ENCODE results near the gene LRRC4B.
"Not testable (repeated sequence)": the region's sequence is repeated elsewhere in the genome, so short reads cannot be mapped to it uniquely, and the experiment has no call there.

Gene LRRC4B

GRCh38 chr19:50567882-50568727, at the start of gene LRRC4B:
Gene LRRC4B, minus strand, starts transcription at chr19:50568435. Its CDS starts 19,597 bp downstream, at chr19:50548838.
- DNase-seq = no peak

- DNase-seq = not testable (repeated sequence)
These were observed 44.5 kb upstream of the LRRC4B start for GRCh38 chr19:50612504-50613404.

GRCh38 chr19:50607874-50608785, 39.9 kb upstream of the LRRC4B start:
- peak; percentile 92 for DNase-seq

- DNase-seq = no peak
These were observed 39.2 kb upstream of the LRRC4B start for GRCh38 chr19:50607388-50607787.

- not testable (repeated sequence) for DNase-seq
These were observed 38.0 kb upstream of the LRRC4B start for GRCh38 chr19:50606059-50606836.

- DNase-seq = not testable (repeated sequence)
These were observed 36.2 kb upstream of the LRRC4B start for GRCh38 chr19:50604264-50605073.

- DNase-seq = no peak
These were observed 34.7 kb upstream of the LRRC4B start for GRCh38 chr19:50602935-50603334.

GRCh38 chr19:50602496-50602895, 34.3 kb upstream of the LRRC4B start:
- DNase-seq = no peak

GRCh38 chr19:50602089-50602422, 33.8 kb upstream of the LRRC4B start:
- no peak for DNase-seq

GRCh38 chr19:50601407-50602088, 33.3 kb upstream of the LRRC4B start:
- DNase-seq = no peak

GRCh38 chr19:50599427-50599826, 31.2 kb upstream of the LRRC4B start:
- no peak for DNase-seq

- DNase-seq = no peak
These were observed 22.0 kb upstream of the LRRC4B start for GRCh38 chr19:50590191-50590590.

- not testable (repeated sequence) for DNase-seq
These were observed 13.8 kb upstream of the LRRC4B start for GRCh38 chr19:50581795-50582660.

- no peak for DNase-seq
These were observed 12.9 kb upstream of the LRRC4B start for GRCh38 chr19:50580970-50581634.

- DNase-seq = no peak
These were observed 12.0 kb upstream of the LRRC4B start for GRCh38 chr19:50580240-50580639.

GRCh38 chr19:50576769-50577168, 8.5 kb upstream of the LRRC4B start:
- not testable (repeated sequence) for DNase-seq

GRCh38 chr19:50573741-50574461, 5.7 kb upstream of the LRRC4B start:
- no peak for DNase-seq

- no peak for DNase-seq
These were observed 2.8 kb upstream of the LRRC4B start for GRCh38 chr19:50570997-50571396.

Measured in activated CD4-positive, alpha-beta T cell treated with anti-CD3 and anti-CD28 coated beads, Interleukin-2, amount 50 U/mL, for 16 hours (primary cell).